Effector CD4-positive, alpha-beta T cell (primary cell): ENCODE data around the gene YIPF6.
"Not testable (repeated sequence)": the region's sequence is repeated elsewhere in the genome, so short reads cannot be mapped to it uniquely, and the experiment has no call there.

Experiments used
- DNase-seq: peaks from one replicate; pipeline ENCODE4 v3.0.0-alpha.2; 2020
- total RNA-seq: gene quantifications from one replicate; lab custom pipeline; 2026; lab: John Stamatoyannopoulos, UW

YIPF6 gene, protein sequence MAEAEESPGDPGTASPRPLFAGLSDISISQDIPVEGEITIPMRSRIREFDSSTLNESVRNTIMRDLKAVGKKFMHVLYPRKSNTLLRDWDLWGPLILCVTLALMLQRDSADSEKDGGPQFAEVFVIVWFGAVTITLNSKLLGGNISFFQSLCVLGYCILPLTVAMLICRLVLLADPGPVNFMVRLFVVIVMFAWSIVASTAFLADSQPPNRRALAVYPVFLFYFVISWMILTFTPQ
- total RNA-seq, result 17.4 reads per million, percentile 44 among the genes with 10 or more reads in this experiment

DNA sequence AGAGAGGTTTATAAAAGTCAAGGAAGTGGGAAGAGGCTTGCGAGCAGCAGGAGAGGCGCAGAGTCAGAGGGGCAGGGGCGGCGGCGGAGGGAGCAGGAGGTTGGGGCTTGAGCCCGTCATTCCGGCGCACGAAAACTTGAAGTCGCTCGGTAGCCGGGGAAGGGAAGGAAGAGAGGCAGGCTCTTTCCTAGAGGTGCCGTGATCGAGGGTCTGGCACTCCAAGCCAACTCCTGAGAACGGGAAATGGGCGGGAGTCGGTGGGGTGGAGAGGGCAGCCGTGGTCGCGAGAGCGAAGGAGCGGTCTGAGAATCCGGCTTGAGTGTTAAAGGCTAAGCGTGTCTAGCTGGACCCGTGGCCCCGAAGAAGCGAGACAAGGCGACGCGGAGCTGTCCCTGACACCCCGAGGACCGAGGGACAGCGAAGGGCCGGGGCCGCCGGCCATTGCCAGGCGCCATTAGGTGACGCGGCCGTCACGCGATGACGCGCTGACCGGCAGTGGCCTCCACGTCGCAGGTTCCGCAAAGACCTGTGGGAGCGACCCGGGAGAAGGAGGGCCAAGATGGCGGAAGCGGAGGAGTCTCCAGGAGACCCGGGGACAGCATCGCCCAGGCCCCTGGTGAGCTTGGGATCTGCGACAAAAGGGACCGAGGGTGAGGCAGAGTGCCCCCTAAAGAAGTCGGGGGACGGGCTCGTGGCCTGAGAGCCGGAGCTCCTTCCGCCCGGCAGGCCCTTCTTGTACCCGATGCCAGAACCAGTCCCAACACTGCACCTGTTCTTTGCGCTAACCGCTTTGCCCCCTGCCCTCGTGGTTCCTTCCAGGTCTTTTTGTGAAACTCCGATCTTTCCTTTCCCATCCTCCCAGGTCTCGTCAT lies at the start of gene YIPF6:
TSS of gene YIPF6 (plus strand) at position 544 of the 872 bp plus-strand sequence. CDS start at position 560, 16 bp downstream.
- DNase-seq, result peak; percentile 47

DNA sequence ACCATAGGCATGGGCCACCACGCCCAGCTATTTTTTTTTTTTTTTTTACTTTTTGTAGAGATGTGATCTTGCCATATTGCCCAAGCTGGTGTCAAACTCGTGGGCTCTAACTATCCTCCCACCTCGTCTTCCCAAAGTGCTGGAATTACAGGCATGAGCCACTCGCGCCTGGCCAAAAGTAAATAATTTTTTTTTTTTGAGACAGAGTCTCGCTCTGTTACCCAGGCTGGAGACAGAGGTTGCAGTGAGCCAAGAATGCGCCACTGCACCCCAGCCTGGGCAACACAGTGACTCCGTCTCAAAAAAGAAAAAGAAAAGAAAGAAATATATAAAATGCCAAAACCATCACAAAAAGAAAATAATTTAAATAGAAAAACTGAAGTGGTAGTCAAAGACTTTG lies 47.1 kb upstream of the YIPF6 start:
- no peak for DNase-seq

DNA sequence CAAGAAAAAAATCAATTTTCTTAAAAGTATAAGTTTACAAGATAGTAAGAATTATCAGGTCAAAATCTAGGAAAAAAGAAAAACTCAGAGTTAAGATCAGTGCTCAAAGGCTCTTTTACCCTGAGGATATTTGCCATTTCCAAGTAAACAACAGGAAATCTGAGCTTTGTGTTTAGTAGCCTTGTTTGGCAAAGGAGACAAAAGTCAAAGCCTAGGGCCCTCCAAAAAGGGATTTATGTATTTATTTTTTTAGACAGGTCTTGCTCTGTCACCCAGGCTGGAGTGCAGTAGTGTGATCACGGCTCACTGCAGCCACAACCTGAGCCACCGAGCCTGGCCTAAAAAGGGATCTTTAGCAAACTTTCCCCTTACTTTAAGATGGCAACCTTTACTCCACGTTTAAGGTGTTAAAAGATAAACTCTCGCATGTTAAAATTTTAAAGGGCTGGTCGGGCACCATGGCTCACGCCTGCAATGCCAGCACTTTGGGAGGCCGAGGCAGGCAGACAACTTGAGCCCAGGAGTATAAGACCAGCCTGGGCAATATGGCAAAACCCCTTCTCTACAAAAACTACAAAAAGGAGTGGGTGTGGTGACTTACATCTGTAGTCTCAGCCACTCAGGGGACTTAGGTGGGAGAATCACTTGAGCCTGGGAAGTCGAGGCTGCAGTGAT lies 44.2 kb upstream of the YIPF6 start:
- DNase-seq, result no peak

DNA sequence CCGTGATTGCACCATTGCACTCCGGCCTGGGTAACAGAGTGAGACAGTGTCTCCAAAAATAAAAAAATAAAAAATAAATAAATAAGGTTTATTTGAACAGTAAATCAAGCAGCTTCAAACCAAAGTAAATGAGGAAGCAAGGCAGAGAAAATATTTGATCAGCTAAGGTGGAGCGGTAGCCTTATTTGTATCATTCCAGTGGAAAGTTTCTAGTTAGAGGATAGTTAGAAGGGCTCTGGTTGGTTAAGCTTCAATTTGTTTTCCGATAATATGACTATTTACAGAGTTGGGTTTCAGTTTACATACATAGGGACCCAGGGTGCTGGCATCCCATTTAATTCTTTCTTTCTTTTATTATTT lies 43.7 kb upstream of the YIPF6 start:
- DNase-seq, result no peak

DNA sequence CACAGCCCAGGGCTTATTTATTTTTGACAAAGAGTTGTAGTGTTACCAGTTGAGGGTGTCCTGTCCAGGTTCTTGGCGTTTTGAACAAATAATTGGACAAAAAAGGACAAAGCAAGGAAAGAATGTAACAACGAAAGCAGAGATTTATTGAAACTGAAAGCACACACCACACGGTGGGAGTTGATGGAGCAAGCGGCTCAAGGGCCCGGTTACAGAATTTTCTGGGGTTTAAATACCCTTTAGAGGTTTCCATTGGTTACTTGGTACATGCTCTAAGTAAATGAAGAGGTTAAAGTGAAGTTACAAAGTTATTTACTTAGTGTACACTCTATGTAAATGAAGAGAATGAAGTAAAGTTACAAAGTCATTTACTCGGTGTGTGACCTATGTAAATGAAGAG lies 37.8 kb upstream of the YIPF6 start:
- DNase-seq, result no peak

DNA sequence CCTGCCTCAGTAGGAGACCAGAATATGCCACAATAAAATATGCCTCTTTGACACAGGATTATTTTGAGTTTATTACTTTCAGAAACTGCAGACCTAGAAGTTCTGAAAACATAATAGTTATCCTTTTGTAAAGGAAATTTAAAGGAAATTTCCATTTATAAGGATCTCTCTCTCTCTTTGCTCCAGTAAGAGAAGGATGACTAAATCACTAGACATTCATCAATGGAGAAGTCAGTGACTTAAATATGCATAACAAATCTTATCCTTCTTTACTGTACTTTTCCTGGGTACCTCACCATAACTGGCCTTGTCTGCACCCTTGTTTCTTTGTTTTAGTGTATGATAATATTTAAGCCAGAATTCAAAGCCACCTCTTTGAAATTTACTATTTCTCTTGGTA lies 37.3 kb upstream of the YIPF6 start:
- no peak for DNase-seq

DNA sequence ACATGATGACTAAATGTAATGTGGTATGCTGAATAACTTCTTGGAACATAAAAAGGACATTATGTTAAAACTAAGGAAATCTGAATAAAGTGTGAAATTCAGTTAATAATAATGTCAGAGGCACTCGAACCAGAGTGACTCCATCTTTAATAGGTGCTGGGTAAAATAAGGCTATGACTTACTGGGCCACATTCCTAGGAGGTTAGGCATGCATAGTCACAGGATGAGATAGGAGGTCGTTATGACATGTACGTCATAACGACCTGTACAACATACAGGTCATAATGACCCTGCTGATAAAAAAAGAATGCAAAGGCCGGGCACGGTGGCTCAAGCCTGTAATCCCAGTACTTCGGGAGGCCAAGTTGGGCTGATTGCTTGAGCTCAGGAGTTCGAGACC lies 36.7 kb upstream of the YIPF6 start:
- no peak for DNase-seq

DNA sequence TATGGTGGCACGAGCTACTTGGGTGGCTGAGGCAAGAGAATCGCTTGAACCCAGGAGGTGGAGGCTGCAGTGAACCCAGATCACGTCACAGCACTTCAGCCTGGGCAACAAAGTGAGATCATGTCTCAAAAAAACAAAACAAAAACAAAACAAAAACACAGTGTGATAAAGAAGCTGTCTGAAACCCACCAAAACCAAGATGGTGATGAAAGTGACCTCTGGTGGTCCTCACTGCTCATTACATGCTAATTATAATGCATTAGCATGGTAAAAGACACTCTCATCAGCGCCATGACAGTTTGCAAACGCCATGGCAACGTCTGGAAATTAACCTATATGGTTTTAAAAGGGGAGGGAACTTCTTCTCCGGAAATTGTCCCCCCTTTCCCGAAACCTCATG lies 36.2 kb upstream of the YIPF6 start:
- no peak for DNase-seq

DNA sequence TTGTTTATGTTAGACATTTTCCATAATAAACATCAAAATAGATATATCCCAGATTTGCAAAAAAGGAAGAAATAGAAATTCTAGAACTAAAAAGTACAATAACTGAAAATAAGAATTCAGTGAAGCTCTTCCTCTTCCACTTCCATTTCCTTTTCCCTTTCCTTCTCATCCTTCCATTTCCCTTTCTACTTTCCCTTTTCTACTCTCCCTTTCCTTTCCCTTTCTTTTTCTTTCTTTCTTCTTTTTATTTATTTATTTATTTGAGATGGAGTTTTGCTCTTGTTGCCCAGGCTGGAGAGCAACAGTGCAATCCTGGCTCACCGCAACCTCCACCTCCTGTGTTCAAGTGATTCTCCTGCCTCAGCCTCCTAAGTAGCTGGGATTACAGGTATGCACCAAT lies 35.0 kb upstream of the YIPF6 start:
- DNase-seq, result no peak

DNA sequence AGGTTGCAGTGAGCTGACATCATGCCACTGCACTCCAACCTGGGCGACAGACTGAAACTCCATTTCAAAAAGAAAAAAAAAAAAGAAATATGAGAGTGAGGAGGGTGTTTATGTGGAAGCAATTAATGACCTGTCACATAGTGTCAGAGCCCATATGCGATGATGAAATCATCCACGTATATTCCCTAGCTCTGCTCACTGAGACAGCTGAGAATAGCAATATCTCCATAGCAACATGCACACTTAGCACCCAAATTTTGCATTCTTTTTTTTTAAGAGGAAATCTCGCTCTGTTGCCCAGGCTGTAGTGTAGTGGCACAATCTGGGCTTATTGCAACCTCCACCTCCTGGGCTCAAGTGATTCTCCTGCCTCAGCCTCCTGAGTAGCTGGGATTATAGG lies 34.1 kb upstream of the YIPF6 start:
- DNase-seq, result no peak

DNA sequence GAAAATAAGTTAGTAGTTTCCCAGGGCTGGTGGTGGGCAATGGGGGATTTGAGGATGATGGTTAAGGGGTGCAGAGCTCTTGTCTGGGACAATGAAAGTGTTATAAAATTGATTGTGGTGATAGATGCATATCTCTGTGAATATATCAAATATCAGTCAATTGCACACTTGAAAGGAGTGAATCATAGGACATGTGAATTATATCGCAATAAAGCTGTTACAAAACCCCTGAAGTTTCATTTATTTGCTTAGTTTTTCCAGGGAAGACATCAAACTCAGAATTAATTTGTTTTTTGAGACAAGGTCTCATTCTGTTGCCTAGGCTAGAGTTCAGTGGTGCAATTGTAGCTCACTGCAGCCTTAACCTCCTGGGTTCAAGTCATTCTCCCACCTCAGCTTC lies 17.9 kb upstream of the YIPF6 start:
- DNase-seq, result no peak

DNA sequence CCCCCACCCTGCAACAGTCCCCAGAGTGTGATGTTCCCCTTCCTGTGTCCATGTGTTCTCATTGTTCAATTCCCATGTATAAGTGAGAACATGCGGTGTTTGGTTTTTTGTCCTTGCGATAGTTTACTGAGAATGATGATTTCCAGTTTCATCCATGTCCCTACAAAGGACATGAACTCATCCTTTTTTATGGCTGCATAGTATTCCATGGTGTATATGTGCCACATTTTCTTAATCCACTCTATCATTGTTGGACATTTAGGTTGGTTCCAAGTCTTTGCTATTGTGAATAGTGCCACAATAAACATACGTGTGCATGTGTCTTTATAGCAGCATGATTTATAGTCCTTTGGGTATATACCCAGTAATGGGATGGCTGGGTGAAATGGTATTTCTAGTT lies 12.7 kb upstream of the YIPF6 start:
- not testable (repeated sequence) for DNase-seq

DNA sequence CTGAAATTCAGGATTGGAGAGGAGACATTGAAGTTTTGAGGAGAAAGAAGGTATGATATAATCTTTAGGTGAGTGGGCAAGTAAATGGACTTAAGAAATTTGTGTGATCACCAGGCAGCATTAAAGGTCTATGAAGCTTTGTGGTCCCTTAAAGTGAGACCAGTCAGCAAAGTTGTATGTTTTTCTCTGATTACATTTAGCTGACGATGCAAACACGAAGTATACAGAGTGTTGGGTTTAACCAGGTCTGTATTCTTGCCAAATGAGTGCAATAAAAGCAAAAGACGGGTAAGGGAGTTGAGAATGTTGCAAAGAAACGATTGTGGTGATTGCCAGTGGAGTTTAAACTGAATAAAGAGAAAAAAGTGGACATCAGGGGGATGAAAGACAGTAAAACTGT lies 11.6 kb upstream of the YIPF6 start:
- DNase-seq, result no peak

DNA sequence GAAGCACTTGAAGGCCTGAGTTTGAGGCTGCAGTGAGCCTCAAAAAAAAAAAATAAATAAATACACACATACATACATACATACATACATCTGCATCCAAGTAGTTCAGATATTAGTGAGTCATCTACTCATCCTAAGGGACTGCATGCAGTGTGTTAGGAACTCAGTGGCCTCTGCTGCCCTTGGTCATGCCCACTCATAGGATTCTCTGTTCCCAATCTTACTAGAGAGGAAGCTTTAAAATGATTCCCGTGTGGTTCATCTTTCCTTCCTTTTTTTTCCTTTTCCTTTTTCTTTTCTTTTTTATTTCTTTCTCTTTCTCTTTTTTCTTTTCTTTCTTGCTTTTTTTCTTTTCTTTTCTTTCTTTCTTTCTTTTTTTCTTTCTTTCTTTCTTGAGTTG lies 10.9 kb upstream of the YIPF6 start:
- no peak for DNase-seq

DNA sequence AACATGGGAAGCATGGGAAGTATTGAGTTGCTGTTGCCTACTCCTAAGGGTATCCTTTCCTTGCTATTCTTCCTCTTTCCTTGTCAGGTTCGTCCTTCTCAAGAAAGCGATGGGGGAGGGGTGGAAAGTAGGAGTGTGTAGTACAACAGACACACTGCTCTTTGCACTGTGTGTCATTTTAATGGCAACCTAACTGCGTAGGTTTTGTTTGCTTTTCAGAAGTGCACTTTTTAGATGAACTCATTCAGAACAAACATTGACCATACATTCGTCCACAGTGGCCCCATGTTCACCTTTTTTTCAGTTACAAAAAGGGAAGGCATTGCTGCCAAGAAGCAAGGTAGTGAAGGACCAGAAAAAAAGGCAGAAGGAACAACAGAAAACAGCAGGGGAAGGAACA lies 10.2 kb upstream of the YIPF6 start:
- DNase-seq, result no peak

DNA sequence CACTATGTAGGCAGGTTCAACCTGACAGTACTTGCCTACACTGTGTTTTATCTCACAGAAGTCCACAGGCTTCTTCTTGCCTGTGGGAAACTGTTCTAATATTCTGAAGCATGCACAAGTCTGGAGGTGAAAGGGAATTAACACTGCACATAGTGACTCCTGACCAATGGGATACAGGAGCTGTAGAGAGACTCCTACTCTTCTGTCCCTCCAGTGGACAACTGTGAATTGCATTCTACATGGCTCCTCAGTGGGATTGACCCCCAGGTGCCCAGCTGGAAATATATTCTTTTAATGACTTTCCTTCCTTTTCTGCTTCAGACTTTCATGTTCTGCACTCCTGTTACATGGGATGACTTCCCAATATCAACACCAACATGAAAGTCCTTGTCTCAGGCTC lies 8.2 kb upstream of the YIPF6 start:
- no peak for DNase-seq

DNA sequence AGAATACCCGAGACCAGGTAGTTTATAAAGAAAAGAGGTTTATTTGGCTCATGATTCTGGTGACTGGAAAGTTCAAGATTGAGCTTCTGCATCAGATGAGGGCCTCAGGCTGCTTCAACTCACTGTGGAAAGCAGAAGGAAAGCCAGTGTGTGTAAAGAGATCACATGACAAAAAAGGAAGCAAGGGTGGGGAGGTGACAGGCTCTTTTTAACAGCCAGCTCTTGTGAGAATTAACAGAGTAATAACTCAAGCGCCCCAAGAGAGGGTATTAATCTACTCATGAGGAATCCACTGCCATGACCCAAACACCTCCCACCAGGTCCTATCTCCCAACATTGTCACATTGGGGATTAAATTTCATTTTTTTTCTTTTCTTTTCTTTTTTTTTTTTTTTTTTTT lies 6.3 kb upstream of the YIPF6 start:
- no peak for DNase-seq

DNA sequence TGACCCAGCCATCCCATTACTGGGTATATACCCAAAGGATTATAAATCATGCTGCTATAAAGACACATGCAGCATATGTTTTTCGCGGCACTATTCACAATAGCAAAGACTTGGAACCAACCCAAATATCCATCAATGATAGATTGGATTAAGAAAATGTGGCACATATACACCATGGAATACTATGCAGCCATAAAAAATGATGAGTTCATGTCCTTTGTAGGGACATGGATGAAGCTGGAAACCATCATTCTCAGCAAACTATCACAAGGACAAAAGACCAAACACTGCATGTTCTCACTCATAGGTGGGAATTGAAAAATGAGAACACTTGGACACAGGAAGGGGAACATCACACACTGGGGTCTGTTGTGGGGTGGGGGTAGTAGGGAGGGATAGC lies 5.1 kb upstream of the YIPF6 start:
- DNase-seq, result not testable (repeated sequence)

DNA sequence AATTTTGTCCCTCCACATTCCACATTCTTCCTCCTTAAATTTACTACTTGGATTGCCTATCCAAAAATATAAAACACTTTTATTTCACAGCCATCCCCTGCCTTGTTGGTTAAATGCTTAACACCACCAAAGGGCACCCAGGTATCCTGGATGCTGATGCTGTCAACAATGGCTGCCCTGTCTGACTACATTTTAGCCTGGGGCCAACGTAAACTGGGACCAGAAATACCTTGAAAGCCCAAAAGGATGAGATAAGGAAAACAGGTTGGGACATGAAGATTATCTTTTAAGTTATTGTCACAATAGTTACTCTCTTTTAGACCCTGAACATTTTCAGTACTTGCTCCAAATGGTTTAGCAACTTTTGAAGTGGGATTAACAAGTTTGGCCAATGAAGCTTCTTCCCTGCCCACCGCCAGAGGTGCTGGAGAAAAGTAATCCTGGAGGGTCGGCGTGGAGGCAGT lies 775 bp upstream of the YIPF6 start:
- DNase-seq, result no peak

DNA sequence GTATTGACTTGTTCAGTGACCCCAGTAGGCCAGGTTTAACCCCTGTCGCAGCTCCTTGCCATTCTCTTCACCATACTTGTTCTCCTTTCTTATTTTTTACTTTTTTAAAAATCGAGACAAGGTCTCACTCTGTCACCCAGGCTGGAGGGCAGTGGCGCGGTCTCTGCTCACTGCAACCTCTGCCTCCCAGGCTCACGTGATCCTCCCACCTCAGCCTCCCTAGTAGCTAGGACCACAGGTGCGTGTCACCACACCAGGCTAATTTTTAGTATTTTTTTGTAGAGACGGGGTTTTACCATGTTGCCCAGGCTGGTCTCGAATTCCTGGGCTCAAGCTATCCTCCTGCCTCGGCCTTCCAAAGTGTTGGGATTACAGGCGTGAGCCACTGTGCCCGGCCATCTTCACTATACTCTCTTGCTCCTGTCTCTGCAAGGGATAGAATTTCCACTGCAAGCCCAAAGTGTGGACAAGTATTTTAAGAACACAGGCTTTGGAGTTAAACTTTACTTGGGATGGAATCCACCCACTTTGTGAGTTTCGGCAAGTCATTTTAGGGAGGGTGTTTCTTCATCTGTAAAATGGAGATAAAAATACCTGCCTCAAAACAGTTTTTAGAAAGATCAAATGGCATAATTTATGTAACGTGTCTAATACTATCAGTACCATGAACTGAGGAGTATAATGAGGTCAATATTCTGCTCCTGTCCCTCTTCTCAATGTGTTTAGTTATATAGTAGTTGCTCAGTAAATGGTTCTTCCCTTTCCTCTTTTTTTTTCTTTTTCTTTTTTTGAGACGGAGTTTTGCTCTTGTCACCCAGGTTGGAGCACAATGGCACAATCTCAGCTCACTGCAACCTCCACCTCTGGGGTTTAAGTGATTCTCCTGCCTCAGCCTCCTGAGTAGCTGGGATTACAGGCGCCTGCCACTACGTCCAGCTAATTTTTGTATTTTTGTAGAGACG lies 973 bp downstream of the YIPF6 start:
- no peak for DNase-seq

DNA sequence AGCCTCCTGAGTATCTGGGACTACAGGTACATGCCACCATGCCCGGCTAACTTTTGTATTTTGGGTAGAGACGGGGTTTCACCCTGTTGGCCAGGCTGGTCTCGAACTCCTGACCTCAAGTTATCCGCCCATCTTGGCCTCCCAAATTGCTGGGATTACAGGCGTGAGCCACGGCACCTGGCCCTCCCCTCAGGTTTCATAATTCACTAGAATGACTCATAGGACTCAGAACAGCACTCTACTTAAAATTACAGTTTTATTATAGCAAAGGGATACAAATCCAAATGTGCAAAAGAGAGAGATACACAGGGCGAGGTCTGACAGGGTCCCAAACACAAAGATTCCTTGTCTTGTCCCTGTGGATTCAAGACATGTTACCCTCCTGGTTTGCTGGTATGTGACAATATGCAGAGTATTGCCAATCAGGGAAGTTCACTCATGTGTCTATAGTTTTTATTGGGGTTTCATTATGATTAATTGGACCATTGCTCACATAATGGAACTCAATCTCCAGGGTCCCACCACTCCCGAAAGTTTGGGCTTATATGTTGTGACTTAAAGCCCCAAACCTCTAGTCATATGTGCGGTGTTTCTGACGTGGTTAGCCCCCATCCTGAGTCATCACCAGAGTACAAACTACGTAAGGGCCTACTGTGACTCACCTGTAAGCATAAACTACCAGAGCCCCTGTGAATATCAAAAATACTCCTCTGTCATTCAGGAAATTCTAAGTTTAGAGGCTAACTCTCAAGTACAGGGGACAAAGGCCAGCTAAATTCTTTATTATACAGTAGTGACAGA lies 5.2 kb downstream of the YIPF6 start:
- DNase-seq, result peak; percentile 14

DNA sequence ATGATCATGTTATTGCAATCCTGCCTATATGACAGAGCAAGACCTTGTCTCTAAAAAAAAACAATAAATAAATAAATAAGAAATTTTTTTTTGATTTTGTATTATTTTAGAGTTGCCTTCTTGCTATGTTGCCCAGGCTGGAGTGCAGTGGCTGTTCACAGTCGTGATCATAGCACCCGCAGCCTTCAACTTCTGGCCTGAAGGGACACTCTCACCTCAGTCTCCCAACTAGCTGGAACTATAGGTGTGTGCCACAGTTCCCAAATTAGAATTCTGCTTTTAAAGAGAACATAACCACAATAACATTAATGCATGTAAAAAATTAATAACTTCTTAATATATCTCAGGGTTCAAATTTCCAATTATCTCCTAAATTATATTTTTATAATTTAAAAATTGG lies 7.8 kb downstream of the YIPF6 start:
- DNase-seq, result no peak
